NB4 (cell line): ENCODE results near the gene THSD7A.

Experiments used
- CTCF ChIP-seq: IDR thresholded peaks from one replicate; pipeline ENCODE4 v1.5.1; 2012; ENCODE audit warnings: low read depth, low read length
- POLR2A ChIP-seq: IDR thresholded peaks from 2 replicates; pipeline ENCODE4 v1.6.1; 2011; ENCODE audit warnings: mild to moderate bottlenecking; ENCODE audit not compliant: insufficient read length; ENCODE audit errors: extremely low read depth
- TF ChIP-seq, protein P1 (sequence below): IDR thresholded peaks from 2 replicates; pipeline ENCODE4 v1.6.1; 2011; ENCODE audit warnings: low read depth, low read length

GRCh38 chr7:11416641-11417458, 415.1 kb downstream of the THSD7A start:
- no peak for TF ChIP-seq CTCF
- TF ChIP-seq POLR2A: no peak
- TF ChIP-seq, protein P1, sequence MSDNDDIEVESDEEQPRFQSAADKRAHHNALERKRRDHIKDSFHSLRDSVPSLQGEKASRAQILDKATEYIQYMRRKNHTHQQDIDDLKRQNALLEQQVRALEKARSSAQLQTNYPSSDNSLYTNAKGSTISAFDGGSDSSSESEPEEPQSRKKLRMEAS: no peak
